Stromal cell of bone marrow (primary cell): Measurements from ENCODE around the gene PLXNA1.

Experiments
- DNase-seq: peaks from one replicate; pipeline ENCODE4 v3.0.0-alpha.2; 2012; ENCODE audit warnings: low read depth

The PLXNA1 gene

GRCh38 chr3:127002195-127003174, 19.6 kb downstream of the PLXNA1 start:
- DNase-seq = peak; percentile 85

GRCh38 chr3:127003175-127003555, 20.2 kb downstream of the PLXNA1 start:
- DNase-seq = no peak

- no peak for DNase-seq
These were observed 20.8 kb downstream of the PLXNA1 start for GRCh38 chr3:127003601-127004280.

GRCh38 chr3:127004641-127005397, 21.9 kb downstream of the PLXNA1 start:
- no peak for DNase-seq

- no peak for DNase-seq
These were observed 23.1 kb downstream of the PLXNA1 start for GRCh38 chr3:127005864-127006500.

- no peak for DNase-seq
These were observed 24.0 kb downstream of the PLXNA1 start for GRCh38 chr3:127006781-127007436.

- DNase-seq = no peak
These were observed 25.3 kb downstream of the PLXNA1 start for GRCh38 chr3:127008236-127008635.

GRCh38 chr3:127009531-127009930, 26.6 kb downstream of the PLXNA1 start:
- DNase-seq = no peak

- DNase-seq = peak; percentile 50
These were observed 28.5 kb downstream of the PLXNA1 start for GRCh38 chr3:127011270-127011992.

GRCh38 chr3:127012091-127012490, 29.2 kb downstream of the PLXNA1 start:
- DNase-seq = no peak

GRCh38 chr3:127013181-127013580, 30.3 kb downstream of the PLXNA1 start:
- DNase-seq = no peak

GRCh38 chr3:127013758-127014535, 31.0 kb downstream of the PLXNA1 start:
- no peak for DNase-seq

GRCh38 chr3:127014536-127015281, 31.8 kb downstream of the PLXNA1 start:
- no peak for DNase-seq

GRCh38 chr3:127015282-127016042, 32.5 kb downstream of the PLXNA1 start:
- DNase-seq = no peak

- no peak for DNase-seq
These were observed 33.1 kb downstream of the PLXNA1 start for GRCh38 chr3:127016043-127016343.

GRCh38 chr3:127016461-127016860, 33.5 kb downstream of the PLXNA1 start:
- DNase-seq = no peak

GRCh38 chr3:127017229-127017628, 34.3 kb downstream of the PLXNA1 start:
- DNase-seq = no peak

GRCh38 chr3:127017781-127018180, 34.9 kb downstream of the PLXNA1 start:
- no peak for DNase-seq
